ENCODE measurements around the gene RALGDS. TPM values are rescaled to one million over a fixed set of nuclear protein-coding genes. Genes with fewer than 3 reads are reported as not detected.

RALGDS gene
- total RNA-seq, 2 donors from 2014 or later, result 28.0 to 30.7 TPM

GRCh38 chr9:133101356-133102189 is 19.5 kb downstream of the RALGDS start:
- H3K27me3 ChIP-seq (ENCODE audit: control insufficient read depth, insufficient read depth, low read length, poor library complexity, severe bottlenecking), result no peaks in the 10 kb centered on the region
- Mint-ChIP-seq H3K4me1 (no peaks in the 10 kb centered on the region), H3K9me3 (peaks cover 6% of the 10 kb centered on the region), H3K36me3 (ENCODE audit: low read depth) (peaks cover 59% of the 10 kb centered on the region), H3K4me3 (no peak overlapping the region), H3K27me3 (ENCODE audit: insufficient read depth) (no peaks in the 10 kb centered on the region), H3K27ac (no peak overlapping the region)
- no peak overlapping the region for H3K4me3 ChIP-seq (ENCODE audit: low read length)
- no peak for DNase-seq
- H3K9me3 ChIP-seq (ENCODE audit: control insufficient read depth, low read length), result peaks cover 18% of the 10 kb centered on the region
- WGBS, 2 experiments (ENCODE audit: insufficient coverage in 1 of 2, insufficient read length in 1 of 2), result 96 to 98% methylated on average over 23 to 32 of the region's 32 CpGs
- TF ChIP-seq CTCF (conservative IDR thresholded peaks at IDR 0.05), result no peak
- peaks cover 56% of the 10 kb centered on the region for H3K36me3 ChIP-seq (ENCODE audit: control insufficient read depth, insufficient read depth, low read length)
- H3K27ac ChIP-seq (ENCODE audit: low read depth, low read length), result no peak overlapping the region
- no peaks in the 10 kb centered on the region for H3K4me1 ChIP-seq (ENCODE audit: control insufficient read depth, insufficient read depth, low read length)
- no peak overlapping the region for H3K9ac ChIP-seq (ENCODE audit: extremely low read depth, low read length, poor library complexity, severe bottlenecking)

DNA sequence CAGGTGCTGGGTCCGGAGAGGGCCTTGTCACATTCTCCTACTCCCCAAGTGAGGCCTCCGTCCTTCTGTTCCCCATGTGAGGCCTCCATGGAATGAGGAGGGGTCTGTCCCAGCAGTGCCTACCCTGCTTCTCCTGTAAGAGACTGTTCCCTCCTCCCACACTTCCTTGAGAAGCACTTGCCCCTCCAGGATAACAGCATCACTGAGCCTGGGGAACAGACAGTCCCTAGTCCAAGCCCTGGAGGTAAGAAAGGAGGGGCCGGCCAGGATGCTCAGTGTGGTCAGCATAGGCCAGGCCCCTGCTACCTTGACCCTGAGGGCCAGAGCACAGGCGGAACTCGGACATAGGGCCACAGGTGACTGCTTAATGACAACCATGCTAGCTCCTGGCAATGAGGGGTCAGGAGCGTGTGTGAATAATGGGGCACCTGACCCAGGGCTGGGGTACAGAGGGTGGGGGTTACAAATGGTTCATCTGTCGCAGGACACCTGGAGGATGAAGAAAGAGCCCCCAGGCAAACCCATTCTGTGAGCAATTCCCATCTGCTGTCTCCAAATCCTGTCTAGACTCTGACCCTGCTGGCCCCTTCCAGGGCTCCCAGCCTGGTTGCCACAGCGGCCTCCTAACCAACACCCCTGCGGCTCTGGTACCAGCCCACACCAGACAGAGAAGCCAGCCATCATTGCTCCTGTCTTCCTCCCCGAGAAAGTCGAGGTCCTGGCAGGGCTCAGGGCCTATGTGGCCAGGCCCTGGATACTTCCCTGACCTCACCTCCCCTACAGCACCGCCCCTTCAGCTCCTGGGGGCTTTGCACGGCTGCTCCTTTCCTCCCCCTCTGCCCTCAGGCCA is 20.3 kb downstream of the RALGDS start:
- H3K27ac Mint-ChIP-seq, result no peak overlapping the region
- H3K4me3 Mint-ChIP-seq, result no peak overlapping the region
- no peak overlapping the region for H3K27ac ChIP-seq (ENCODE audit: low read depth, low read length)
- WGBS, 2 experiments (ENCODE audit: insufficient coverage in 1 of 2, insufficient read length in 1 of 2), result 91 to 94% methylated on average over 5 to 13 of the region's 13 CpGs
- no peak overlapping the region for H3K9ac ChIP-seq (ENCODE audit: extremely low read depth, low read length, poor library complexity, severe bottlenecking)
- H3K36me3 Mint-ChIP-seq (ENCODE audit: low read depth), result peaks cover 63% of the 10 kb centered on the region
- peaks cover 61% of the 10 kb centered on the region for H3K36me3 ChIP-seq (ENCODE audit: control insufficient read depth, insufficient read depth, low read length)
- no peaks in the 10 kb centered on the region for H3K4me1 Mint-ChIP-seq
- DNase-seq, result no peak
- H3K4me1 ChIP-seq (ENCODE audit: control insufficient read depth, insufficient read depth, low read length), result no peaks in the 10 kb centered on the region
- H3K9me3 ChIP-seq (ENCODE audit: control insufficient read depth, low read length), result peaks cover 26% of the 10 kb centered on the region
- TF ChIP-seq CTCF (conservative IDR thresholded peaks at IDR 0.05), result no peak
- no peak overlapping the region for H3K4me3 ChIP-seq (ENCODE audit: low read length)
- H3K9me3 Mint-ChIP-seq, result peaks cover 15% of the 10 kb centered on the region
- no peaks in the 10 kb centered on the region for H3K27me3 Mint-ChIP-seq (ENCODE audit: insufficient read depth)
- no peaks in the 10 kb centered on the region for H3K27me3 ChIP-seq (ENCODE audit: control insufficient read depth, insufficient read depth, low read length, poor library complexity, severe bottlenecking)

DNA sequence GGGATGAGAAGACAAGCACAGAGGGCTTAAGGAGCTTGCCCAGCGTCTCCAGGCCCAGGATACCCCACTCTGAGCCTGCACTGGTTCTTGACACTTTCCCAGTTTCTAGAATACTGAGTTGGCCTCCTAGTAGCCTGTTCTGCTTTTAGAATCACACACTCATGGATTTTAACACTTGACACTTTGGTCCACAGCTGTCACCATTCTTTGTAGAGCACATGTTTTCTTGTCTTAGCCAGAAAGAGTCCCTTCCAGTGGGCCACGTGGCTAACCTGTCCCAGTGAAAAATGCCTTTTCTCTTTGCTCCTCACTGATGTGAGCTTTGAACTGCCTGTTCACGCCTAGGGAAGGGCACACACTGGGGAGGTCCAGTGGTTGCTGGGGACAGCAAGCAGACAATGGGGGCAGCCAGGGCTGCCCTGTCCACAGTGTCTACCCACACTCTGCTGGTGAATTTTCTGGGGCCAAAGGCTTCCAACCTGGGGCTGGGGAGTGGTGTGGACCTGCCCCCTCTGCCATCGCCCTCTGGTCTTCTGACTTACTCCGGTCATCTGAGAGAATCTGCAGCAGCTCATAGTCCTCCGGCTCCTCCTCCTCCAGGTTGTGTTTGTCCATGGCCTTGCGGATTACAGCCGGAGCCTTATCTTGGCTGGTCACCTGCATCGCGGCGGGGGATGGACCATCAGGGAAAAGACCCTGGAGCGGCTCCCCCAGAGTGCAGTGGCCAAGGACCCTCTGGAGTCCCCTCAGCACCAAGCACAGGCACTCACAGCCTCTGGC is 21.1 kb downstream of the RALGDS start:
- Mint-ChIP-seq H3K4me3 (no peak overlapping the region), H3K27me3 (ENCODE audit: insufficient read depth) (no peaks in the 10 kb centered on the region), H3K36me3 (ENCODE audit: low read depth) (peaks cover 63% of the 10 kb centered on the region), H3K4me1 (no peaks in the 10 kb centered on the region), H3K27ac (no peak overlapping the region), H3K9me3 (peaks cover 23% of the 10 kb centered on the region)
- Histone ChIP-seq H3K27me3 (ENCODE audit: control insufficient read depth, insufficient read depth, low read length, poor library complexity, severe bottlenecking) (no peaks in the 10 kb centered on the region), H3K9ac (ENCODE audit: extremely low read depth, low read length, poor library complexity, severe bottlenecking) (no peak overlapping the region), H3K4me3 (ENCODE audit: low read length) (no peak overlapping the region), H3K27ac (ENCODE audit: low read depth, low read length) (no peak overlapping the region), H3K9me3 (ENCODE audit: control insufficient read depth, low read length) (peaks cover 32% of the 10 kb centered on the region), H3K4me1 (ENCODE audit: control insufficient read depth, insufficient read depth, low read length) (no peaks in the 10 kb centered on the region), H3K36me3 (ENCODE audit: control insufficient read depth, insufficient read depth, low read length) (peaks cover 59% of the 10 kb centered on the region)
- no peak for TF ChIP-seq CTCF (conservative IDR thresholded peaks at IDR 0.05)
- DNase-seq, result no peak
- 92 to 96% methylated on average over 12 of the region's 12 CpGs for WGBS, 2 experiments (ENCODE audit: insufficient coverage in 1 of 2, insufficient read length in 1 of 2)
